ENCODE data around the gene APBA2.

Gene APBA2

GRCh38 chr15:28987337-28987736 lies 101.6 kb downstream of the APBA2 start:
- DNase-seq = no peak

GRCh38 chr15:28989239-28989830 lies 103.6 kb downstream of the APBA2 start:
- DNase-seq = peak in 1 of 2 experiments; percentile 9

- no peak for DNase-seq
These were observed 104.1 kb downstream of the APBA2 start for GRCh38 chr15:28989896-28990295.

- DNase-seq = no peak
These were observed 104.6 kb downstream of the APBA2 start for GRCh38 chr15:28990390-28990789.

GRCh38 chr15:28991236-28992171 lies 105.7 kb downstream of the APBA2 start:
- DNase-seq = no peak

- DNase-seq = no peak
These were observed 106.6 kb downstream of the APBA2 start for GRCh38 chr15:28992336-28992864.

GRCh38 chr15:28993051-28993719 lies 107.4 kb downstream of the APBA2 start:
- DNase-seq = peak; percentile 38 to 40

- DNase-seq = no peak
These were observed 107.9 kb downstream of the APBA2 start for GRCh38 chr15:28993720-28994053.

GRCh38 chr15:28994142-28994830 lies 108.5 kb downstream of the APBA2 start:
- peak in 1 of 2 experiments; percentile 41 for DNase-seq

- DNase-seq = peak; percentile 91 to 93
These were observed 109.2 kb downstream of the APBA2 start for GRCh38 chr15:28994831-28995596.

GRCh38 chr15:28995705-28996104 lies 109.9 kb downstream of the APBA2 start:
- no peak for DNase-seq

GRCh38 chr15:28996289-28996688 lies 110.5 kb downstream of the APBA2 start:
- no peak for DNase-seq

GRCh38 chr15:28996953-28997352 lies 111.2 kb downstream of the APBA2 start:
- no peak for DNase-seq

GRCh38 chr15:28997791-28998190 lies 112.0 kb downstream of the APBA2 start:
- no peak for DNase-seq

GRCh38 chr15:28998511-28998910 lies 112.7 kb downstream of the APBA2 start:
- DNase-seq = no peak

- DNase-seq = no peak
These were observed 117.5 kb downstream of the APBA2 start for GRCh38 chr15:29003191-29003839.

- DNase-seq = no peak
These were observed 118.1 kb downstream of the APBA2 start for GRCh38 chr15:29003840-29004233.

- DNase-seq = no peak
These were observed 120.2 kb downstream of the APBA2 start for GRCh38 chr15:29005931-29006330.

- DNase-seq = no peak
These were observed 123.1 kb downstream of the APBA2 start for GRCh38 chr15:29008846-29009245.

GRCh38 chr15:29012097-29012496 lies 126.3 kb downstream of the APBA2 start:
- DNase-seq = no peak

GRCh38 chr15:29014493-29014892 lies 128.7 kb downstream of the APBA2 start:
- no peak for DNase-seq

GRCh38 chr15:29016518-29016917 lies 130.7 kb downstream of the APBA2 start:
- no peak for DNase-seq

Measured in Kasumi-1 (cell line).